H1 (cell line): ENCODE data around the gene YY1AP1. TPM values are rescaled to one million over a fixed set of nuclear protein-coding genes. Genes with fewer than 3 reads are reported as not detected.
A peak's percentile ranks its signal among the peaks of the same experiment; 100 is the strongest.
"Not testable (repeated sequence)": the region's sequence is repeated elsewhere in the genome, so short reads cannot be mapped to it uniquely, and the experiment has no call there.

ENCODE experiments used
- CTCF ChIA-PET: fragments of 300-600 bp; sonication (Branson Sonifier 250); formaldehyde crosslinking; loops from one replicate; lab custom pipeline; 2021; ENCODE audit not compliant: partially characterized antibody; lab: Charles Lee
- POLR2A ChIA-PET: fragments of 300-600 bp; sonication (Branson Sonifier 250); formaldehyde crosslinking; loops from one replicate; lab custom pipeline; 2021; ENCODE audit warnings: inconsistent platforms; ENCODE audit not compliant: partially characterized antibody; lab: Charles Lee
- DNase-seq, 2 experiments: peaks; one replicate each; pipeline versions ENCODE4 v3.0.0 to v3.0.0-alpha.2; 2010 to 2022; ENCODE audit warnings: low spot score in 2 of 2, low read depth in 1 of 2, mixed read lengths in 1 of 2
- FAIRE-seq: peaks from 2 replicates; lab custom pipeline; 2011; peaks lifted over from hg19 to GRCh38; lab: Jason Lieb, UNC
- H2AFZ ChIP-seq: 2 replicates; pipeline ENCODE4 v1.8.1; 2012; ENCODE audit warnings: low read length, inconsistent platforms
- H2AK5ac ChIP-seq: 2 replicates; pipeline ENCODE4 v1.6.1; 2013; ENCODE audit warnings: low read depth, low read length
- H2BK120ac ChIP-seq: replicated peaks from 2 replicates; pipeline ENCODE3; 2013; ENCODE audit warnings: low read depth, low read length, inconsistent platforms
- H2BK12ac ChIP-seq: 2 replicates; pipeline ENCODE4 v1.6.1; 2013; ENCODE audit warnings: low read depth, low read length
- H2BK15ac ChIP-seq: 2 replicates; pipeline ENCODE4 v1.6.1; 2013; ENCODE audit warnings: low read length
- H2BK20ac ChIP-seq: 2 replicates; pipeline ENCODE4 v1.6.1; 2013; ENCODE audit warnings: low read length
- H2BK5ac ChIP-seq: 2 replicates; pipeline ENCODE4 v1.6.1; 2013; ENCODE audit warnings: low read depth, low read length
- H3K14ac ChIP-seq: 2 replicates; pipeline ENCODE4 v1.6.1; 2013; ENCODE audit warnings: inconsistent platforms; ENCODE audit not compliant: insufficient read length
- H3K18ac ChIP-seq: 2 replicates; pipeline ENCODE4 v1.6.1; 2013; ENCODE audit warnings: low read length; ENCODE audit errors: extremely low read depth
- H3K23ac ChIP-seq: 2 replicates; pipeline ENCODE4 v1.6.1; 2013; ENCODE audit warnings: inconsistent platforms; ENCODE audit not compliant: insufficient read length
- H3K23me2 ChIP-seq: 2 replicates; pipeline ENCODE4 v1.6.1; 2013; ENCODE audit warnings: low read depth, low read length
- H3K27ac ChIP-seq: 2 replicates; pipeline ENCODE4 v1.6.1; 2011; ENCODE audit warnings: low read depth, low read length, inconsistent platforms
- H3K27me3 ChIP-seq, 4 experiments: replicated peaks in 1 of 4; 1 replicate in 1 of 4; 2 replicates in 3 of 4; pipeline versions ENCODE4 v1.6.1 to v1.8.1; 2011 to 2013; ENCODE audit warnings: low read length in 3 of 4, mild to moderate bottlenecking in 3 of 4, inconsistent platforms in 2 of 4, mixed read lengths in 2 of 4, moderate library complexity in 1 of 4; ENCODE audit not compliant: control insufficient read depth in 3 of 4, insufficient read depth in 3 of 4; ENCODE audit errors: extremely low read depth in 1 of 4
- H3K36me3 ChIP-seq, 4 experiments: 2 replicates each; pipeline versions ENCODE4 v1.6.1 to v1.8.1; 2011 to 2013; ENCODE audit warnings: mild to moderate bottlenecking in 4 of 4, low read length in 3 of 4, moderate library complexity in 2 of 4, control low read depth in 1 of 4, inconsistent platforms in 1 of 4; ENCODE audit not compliant: insufficient read depth in 4 of 4, control insufficient read depth in 2 of 4
- H3K4ac ChIP-seq: replicated peaks from 2 replicates; pipeline ENCODE3; 2013; ENCODE audit warnings: low read length, low read depth, mixed read lengths, inconsistent platforms; ENCODE audit not compliant: insufficient read length
- H3K4me1 ChIP-seq, 4 experiments: replicated peaks in 1 of 4; 1 replicate in 1 of 4; 2 replicates in 3 of 4; pipeline versions ENCODE4 v1.6.1 to v1.8.1; 2011 to 2013; ENCODE audit warnings: low read length in 3 of 4, inconsistent platforms in 2 of 4, mixed read lengths in 1 of 4; ENCODE audit not compliant: insufficient read depth in 4 of 4, control insufficient read depth in 3 of 4
- H3K4me2 ChIP-seq, 2 experiments: 2 replicates each; pipeline versions ENCODE4 v1.6.1 to v1.8.1; 2011 to 2013; ENCODE audit warnings: low read depth in 2 of 2, low read length in 2 of 2, control low read depth in 1 of 2, inconsistent platforms in 1 of 2, mild to moderate bottlenecking in 1 of 2; ENCODE audit not compliant: insufficient read depth in 1 of 2
- H3K4me3 ChIP-seq, 4 experiments: fragments of 200-600, 300-600 bp in 1 of 4; sonication (generic), shearing (Covaris generic), sonication (Bioruptor Twin) in 1 of 4; 2 replicates each; pipeline versions ENCODE4 v1.5.1 to v1.8.1; 2011 to 2016; ENCODE audit warnings: low read length in 4 of 4, low read depth in 3 of 4, control low read depth in 2 of 4, inconsistent platforms in 2 of 4, mild to moderate bottlenecking in 2 of 4, mixed read lengths in 1 of 4, moderate library complexity in 1 of 4; ENCODE audit not compliant: insufficient read depth in 2 of 4; ENCODE audit errors: extremely low read depth in 1 of 4
- H3K56ac ChIP-seq: replicated peaks from 2 replicates; pipeline ENCODE3; 2013; ENCODE audit warnings: low read depth, mild to moderate bottlenecking, mixed read lengths, low read length, inconsistent platforms; ENCODE audit not compliant: insufficient read length
- H3K79me1 ChIP-seq: 2 replicates; pipeline ENCODE4 v1.6.1; 2013; ENCODE audit warnings: low read depth, low read length, control low read depth
- H3K79me2 ChIP-seq, 2 experiments: 2 replicates each; pipeline versions ENCODE4 v1.6.1 to v1.8.1; 2012 to 2013; ENCODE audit warnings: low read length in 2 of 2, mild to moderate bottlenecking in 2 of 2, inconsistent platforms in 1 of 2; ENCODE audit not compliant: insufficient read depth in 2 of 2, control insufficient read depth in 1 of 2
- H3K9ac ChIP-seq, 4 experiments: replicated peaks in 1 of 4; 1 replicate in 1 of 4; 2 replicates in 3 of 4; pipeline versions ENCODE4 v1.6.1 to v1.8.1; 2011 to 2013; ENCODE audit warnings: low read depth in 3 of 4, low read length in 3 of 4, control low read depth in 2 of 4, mild to moderate bottlenecking in 2 of 4, moderate library complexity in 2 of 4, inconsistent platforms in 1 of 4; ENCODE audit errors: extremely low read depth in 1 of 4
- H3K9me3 ChIP-seq, 2 experiments: 2 replicates each; pipeline versions ENCODE4 v1.6.1 to v1.8.1; 2012 to 2013; ENCODE audit warnings: mild to moderate bottlenecking in 2 of 2, moderate library complexity in 2 of 2, control low read depth in 1 of 2, inconsistent platforms in 1 of 2, low read depth in 1 of 2, low read length in 1 of 2, mixed read lengths in 1 of 2; ENCODE audit not compliant: insufficient read depth in 2 of 2
- H4K20me1 ChIP-seq, 2 experiments: replicated peaks in 1 of 2; 2 replicates each; pipeline versions ENCODE3 to v1.8.1; 2011 to 2013; ENCODE audit warnings: inconsistent platforms in 2 of 2, low read length in 2 of 2, mild to moderate bottlenecking in 1 of 2; ENCODE audit not compliant: insufficient read depth in 2 of 2, control insufficient read depth in 1 of 2
- H4K5ac ChIP-seq: 2 replicates; pipeline ENCODE4 v1.6.1; 2013; ENCODE audit warnings: low read length, low read depth, mixed read lengths, inconsistent platforms; ENCODE audit not compliant: insufficient read length
- H4K8ac ChIP-seq: 2 replicates; pipeline ENCODE4 v1.8.0; 2013; ENCODE audit warnings: mild to moderate bottlenecking, moderate library complexity, low read length, inconsistent platforms; ENCODE audit not compliant: insufficient read depth; ENCODE audit errors: extremely low read depth
- H4K91ac ChIP-seq: replicated peaks from 2 replicates; pipeline ENCODE3; 2013; ENCODE audit warnings: low read length, mixed read lengths, inconsistent platforms; ENCODE audit not compliant: insufficient read length
- WGBS, 2 experiments: shearing (Covaris generic) in 1 of 2; methylation state at CpG; one replicate each; pipeline versions ENCODE4 v1.1.6 to v1.1.7; 2013 to 2015; ENCODE audit warnings: low lambda C conversion rate in 2 of 2, mixed read lengths in 2 of 2, inconsistent platforms in 1 of 2, low coverage in 1 of 2, missing lambda C conversion rate in 1 of 2; ENCODE audit not compliant: insufficient replicate concordance in 2 of 2, insufficient coverage in 1 of 2, insufficient read length in 1 of 2; ENCODE audit errors: extremely low coverage in 1 of 2, missing lambda C conversion rate in 1 of 2; 5-methylcytosine and 5-hydroxymethylcytosine counted together
- polyA plus RNA-seq, 7 experiments: library from polyadenylated mRNA; depleted of rRNA in 3 of 7; stranded (reverse) in 5 of 7; unstranded in 2 of 7; fragments of >200 nt in 5 of 7; fragments of 200-250 nt in 2 of 7; gene quantifications; 1 replicate in 5 of 7; 2 replicates in 1 of 7; 4 replicates in 1 of 7; pipeline versions ENCODE4 v1.2.1 to v1.2.3, GENCODE V29; 2011 to 2013; ENCODE audit warnings: missing spikeins in 2 of 7, mixed read lengths in 2 of 7
- total RNA-seq: library from RNA; stranded (reverse); fragmentation: NEBNext Ultra II Directional; extraction: Animal tissue kit (Norgen Biotek cat#: 25700); gene quantifications from 2 replicates; pipeline ENCODE4 v1.2.1, GENCODE V29; 2021

The YY1AP1 gene
- total and polyA plus RNA-seq, 2 of the 8 experiments (the other 6 are each of a cell fraction or from before 2014, with no cell fraction given) = 44.2 to 48.6 TPM

- H3K9me3 ChIP-seq, DNase-seq, H4K91ac ChIP-seq, H3K4me2 ChIP-seq, H3K56ac ChIP-seq, H2AFZ ChIP-seq, H3K27me3 ChIP-seq, H2BK12ac ChIP-seq, H2AK5ac ChIP-seq, H3K18ac ChIP-seq, H3K23ac ChIP-seq, H3K4me3 ChIP-seq, H3K14ac ChIP-seq, H4K20me1 ChIP-seq, H3K79me2 ChIP-seq, H3K9ac ChIP-seq, H2BK5ac ChIP-seq, H3K27ac ChIP-seq, H3K79me1 ChIP-seq, H3K23me2 ChIP-seq, H2BK20ac ChIP-seq, H4K5ac ChIP-seq, H2BK15ac ChIP-seq, H3K4me1 ChIP-seq, H4K8ac ChIP-seq, POLR2A ChIA-PET, H2BK120ac ChIP-seq, CTCF ChIA-PET, H3K4ac ChIP-seq: not testable (repeated sequence)
- WGBS, 2 experiments = 93% methylated on average over 2 of the region's 4 CpGs; no CpG with 5 or more reads in 1 of the 2 experiments
- peaks cover 3 to 41% (median 26%) of the 10 kb centered on the region in 4 experiments for H3K36me3 ChIP-seq
- peak; percentile 86 for FAIRE-seq
Measured at GRCh38 chr1:155661239-155661638, 27.3 kb downstream of the YY1AP1 start.
